HG03064 (cell line): ENCODE results near the gene ANKRD65.
"Not testable (repeated sequence)": the region's sequence is repeated elsewhere in the genome, so short reads cannot be mapped to it uniquely, and the experiment has no call there.

Source experiments
- ATAC-seq: cut with Tn5 transposase; IDR thresholded peaks from one replicate; pipeline ENCODE4 v1.9.1; 2021; ENCODE audit warnings: low read depth; ENCODE audit not compliant: unreplicated experiment

The ANKRD65 gene

DNA sequence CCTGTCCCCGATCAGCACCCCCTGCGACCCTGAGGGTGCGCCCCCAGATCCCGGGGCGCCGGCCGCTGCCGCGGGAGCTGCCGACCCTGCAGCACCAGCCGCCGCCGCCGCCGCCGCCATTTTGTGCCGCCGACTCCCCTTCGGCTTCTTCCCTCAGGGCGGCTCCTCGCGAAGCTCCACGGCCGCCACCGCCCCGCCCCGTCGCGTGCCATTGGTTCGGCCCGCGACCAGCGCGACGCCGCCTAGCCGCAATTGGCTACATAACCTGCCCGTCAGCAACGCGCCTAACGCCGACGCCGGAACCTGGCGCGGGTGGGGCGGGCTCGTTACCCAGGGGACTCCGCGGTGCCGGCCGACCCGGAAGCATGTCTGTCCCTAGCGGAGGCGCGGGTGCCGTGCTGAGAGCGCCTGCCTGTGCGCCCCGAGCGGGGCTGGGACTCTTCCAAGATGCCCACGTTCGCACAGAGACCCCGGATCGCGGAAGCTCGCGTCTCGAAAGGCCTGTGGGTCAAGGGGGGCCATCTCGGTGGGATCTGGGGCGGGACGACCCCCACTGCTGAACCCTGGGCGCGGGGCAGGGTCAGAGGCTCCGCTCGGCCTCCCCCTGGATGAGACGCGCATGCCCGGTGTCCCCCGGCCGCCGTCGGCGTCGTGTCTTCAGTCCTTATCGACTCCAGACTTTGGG lies 21.7 kb downstream of the ANKRD65 start, which contains the start of gene CCNL2:
TSS of gene CCNL2 (minus strand) at position 149 of the 685 bp plus-strand sequence. CDS start at position 120, 29 bp downstream.
- ATAC-seq, result peak; percentile 85

DNA sequence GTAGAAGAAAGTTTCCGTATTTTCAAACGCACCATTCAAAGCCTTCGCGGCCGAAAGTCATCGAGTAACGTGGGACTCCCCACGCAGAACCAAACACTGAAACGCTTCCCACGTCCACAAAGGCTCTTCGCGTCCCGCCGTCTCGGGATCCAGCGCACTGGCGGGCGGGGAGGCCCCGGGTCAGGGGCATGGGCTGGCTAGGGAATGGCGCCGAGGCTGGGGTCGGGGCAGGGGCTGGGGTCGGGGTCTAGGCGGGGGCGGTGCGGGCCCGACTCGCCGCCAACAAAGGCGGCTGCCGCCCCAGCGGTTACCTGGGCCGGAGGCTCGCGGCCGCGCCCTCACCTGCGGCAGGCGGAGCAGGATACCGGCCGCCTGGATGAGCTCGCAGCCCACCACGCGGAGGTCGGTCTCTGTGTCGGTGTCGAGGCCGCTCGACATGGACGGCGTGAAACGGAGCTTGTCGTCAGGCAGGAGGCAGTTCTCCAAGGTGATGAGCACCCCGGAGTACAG lies 22.3 kb downstream of the ANKRD65 start:
- peak; percentile 4 for ATAC-seq

DNA sequence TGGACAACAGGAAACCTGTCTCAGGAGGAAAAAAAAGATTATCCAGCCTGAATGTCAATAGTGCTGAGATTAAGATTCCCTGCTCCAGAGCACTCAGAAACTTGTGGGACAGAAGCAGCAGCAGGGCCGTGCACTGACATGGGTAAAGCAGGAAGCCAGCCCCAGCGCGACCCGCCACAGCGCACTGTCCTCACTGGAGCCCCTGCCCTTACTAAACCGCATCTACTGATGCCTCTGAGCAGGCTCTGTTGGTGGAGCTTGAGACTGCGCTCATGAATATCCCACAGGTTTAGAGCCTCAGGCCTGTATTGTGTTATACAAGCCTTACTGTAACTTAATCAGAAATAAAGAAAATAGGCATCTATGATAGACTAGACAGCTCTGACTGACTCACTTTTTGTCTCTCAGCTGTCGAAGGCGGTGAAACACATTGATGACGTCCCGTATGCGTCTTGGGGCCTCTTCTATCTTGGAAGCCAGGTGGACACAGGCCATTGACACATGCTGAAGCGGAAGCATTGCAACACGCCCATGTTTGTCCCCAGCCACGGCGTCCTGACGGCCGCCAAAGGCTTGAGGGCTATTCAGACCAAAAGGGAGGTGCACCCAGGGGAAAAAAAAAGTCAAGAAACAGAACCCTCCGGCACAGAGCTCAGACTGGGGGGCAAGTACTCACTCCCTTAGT lies 23.1 kb downstream of the ANKRD65 start:
- ATAC-seq, result no peak

DNA sequence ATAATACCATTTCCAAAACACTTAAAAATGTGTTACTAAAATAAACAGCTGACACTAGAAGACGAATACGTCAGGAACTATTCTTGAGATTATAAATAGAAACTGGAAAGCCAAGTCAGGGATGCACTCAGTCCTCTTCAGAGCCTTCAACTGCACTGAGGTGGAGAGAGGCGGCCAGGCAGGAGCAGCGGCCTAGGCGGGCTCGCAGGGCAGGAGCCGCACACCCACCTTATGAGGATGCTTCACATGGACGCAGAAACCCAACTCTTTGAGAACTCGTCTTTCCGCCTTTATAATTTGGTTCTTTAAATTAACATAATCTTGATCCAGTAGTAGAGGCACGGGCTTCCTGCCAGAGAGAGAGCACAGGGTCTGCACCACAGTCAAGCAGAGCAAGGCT lies 25.9 kb downstream of the ANKRD65 start:
- no peak for ATAC-seq

DNA sequence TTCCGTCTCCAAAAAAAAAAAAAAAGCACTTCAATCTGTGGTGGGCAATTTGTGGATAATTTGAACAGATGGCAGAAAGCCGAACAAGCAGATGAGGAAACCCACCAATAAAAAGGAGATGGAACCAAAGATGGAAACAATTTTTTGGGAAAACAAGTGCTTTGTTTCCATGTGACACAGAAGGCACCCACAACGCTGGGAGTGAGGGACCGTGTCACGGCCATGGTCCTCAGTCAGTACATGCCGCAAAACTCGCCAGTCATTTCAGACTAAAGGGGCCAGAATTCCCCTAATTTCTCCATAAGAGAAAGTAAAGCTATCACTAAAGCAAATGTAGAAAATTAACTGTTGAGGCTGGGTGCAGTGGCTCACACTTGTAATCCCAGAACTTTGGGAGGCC lies 27.0 kb downstream of the ANKRD65 start:
- no peak for ATAC-seq

DNA sequence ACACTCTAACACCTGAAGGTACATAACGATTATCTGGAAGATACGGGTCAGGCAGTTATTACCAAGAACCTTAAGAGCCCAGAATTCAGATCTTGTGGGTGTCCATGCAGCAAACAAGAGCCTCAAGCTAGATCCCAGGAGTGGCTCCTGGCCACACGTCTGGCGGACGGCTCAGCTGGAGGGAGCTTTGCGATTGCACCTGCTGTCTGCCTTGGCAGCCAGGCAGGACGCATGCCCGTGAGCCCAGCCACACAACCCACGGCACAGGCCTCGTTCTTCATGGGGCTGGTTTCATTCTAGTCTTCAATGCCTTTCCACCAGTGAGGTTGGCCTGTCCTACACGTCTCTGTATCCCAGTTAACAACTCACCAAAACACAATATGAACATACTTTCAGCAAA lies 27.6 kb downstream of the ANKRD65 start:
- no peak for ATAC-seq

DNA sequence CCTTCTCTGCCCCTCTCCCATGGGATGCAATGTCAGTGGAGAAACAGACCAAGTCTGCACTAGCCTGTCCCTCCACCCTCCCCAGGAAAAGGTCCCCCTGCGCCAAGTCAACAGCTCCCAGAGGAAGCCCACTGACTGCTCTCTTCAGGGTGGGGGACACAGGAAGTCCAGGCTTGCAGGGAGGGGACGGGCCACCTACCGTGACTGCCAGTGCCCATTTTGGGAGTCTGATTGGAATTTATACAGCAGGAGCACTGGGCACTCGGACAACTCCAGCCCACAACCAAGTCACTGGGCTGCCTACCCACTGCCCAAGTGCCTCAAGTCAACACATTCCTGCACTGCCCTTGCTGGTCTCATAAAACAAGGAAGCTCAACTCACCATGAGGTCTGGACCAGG lies 28.1 kb downstream of the ANKRD65 start:
- no peak for ATAC-seq

DNA sequence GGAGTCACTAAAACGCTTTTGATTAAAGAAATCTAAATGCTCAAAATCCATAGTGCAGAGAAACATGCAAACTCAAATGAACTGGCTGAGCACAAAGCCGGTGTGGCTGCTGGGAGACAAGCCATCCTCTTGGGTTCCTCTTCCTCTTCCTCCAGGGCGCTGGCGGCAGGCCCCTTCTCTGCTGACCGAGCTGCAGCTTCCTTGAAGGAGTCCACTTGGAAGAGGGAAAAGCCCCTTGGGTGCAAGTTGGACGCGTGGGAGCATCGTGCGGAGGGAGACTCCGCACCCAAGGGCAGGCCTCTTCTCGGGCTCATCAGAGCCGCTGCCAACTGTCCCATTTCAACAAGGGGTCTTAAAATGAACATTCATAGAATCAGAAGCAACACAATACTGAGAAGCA lies 29.9 kb downstream of the ANKRD65 start:
- ATAC-seq, result no peak

DNA sequence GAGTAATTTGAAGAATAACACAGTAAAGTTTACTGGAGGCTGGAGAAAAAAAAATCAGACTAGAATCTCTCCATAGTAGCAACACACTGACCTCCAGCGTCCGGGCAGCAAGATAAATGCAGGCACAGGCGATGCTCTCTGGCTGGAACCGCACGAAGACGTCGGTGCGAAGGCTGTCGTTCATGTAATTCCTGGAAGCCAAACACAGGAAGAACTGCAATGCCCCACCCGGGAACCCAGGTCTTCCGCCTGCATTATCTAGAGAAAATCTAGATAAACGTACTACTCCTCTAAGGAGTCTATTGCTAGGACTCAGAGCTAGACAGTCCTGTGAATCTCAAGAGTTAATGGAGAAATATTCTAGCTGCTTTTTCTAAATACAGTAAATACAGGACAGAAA lies 30.4 kb downstream of the ANKRD65 start:
- ATAC-seq, result no peak

DNA sequence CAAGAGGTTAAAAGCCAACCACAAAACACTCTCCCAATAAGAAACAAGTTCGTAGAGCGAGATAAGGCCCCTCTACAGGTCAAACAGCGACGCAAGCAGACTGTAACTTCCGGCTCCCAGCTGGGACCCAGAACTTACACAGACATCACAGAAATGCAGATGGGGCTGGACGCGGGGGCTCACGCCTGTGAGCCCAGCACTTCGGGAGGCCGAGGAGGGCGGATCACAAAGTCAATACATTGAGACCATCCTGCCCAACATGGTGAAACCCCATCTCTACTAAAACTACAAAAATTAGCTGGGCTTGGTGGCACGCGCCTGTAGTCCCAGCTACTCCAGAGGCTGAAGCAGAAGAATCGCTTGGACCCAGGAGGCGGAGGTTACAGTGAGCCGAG lies 33.0 kb downstream of the ANKRD65 start:
- no peak for ATAC-seq

DNA sequence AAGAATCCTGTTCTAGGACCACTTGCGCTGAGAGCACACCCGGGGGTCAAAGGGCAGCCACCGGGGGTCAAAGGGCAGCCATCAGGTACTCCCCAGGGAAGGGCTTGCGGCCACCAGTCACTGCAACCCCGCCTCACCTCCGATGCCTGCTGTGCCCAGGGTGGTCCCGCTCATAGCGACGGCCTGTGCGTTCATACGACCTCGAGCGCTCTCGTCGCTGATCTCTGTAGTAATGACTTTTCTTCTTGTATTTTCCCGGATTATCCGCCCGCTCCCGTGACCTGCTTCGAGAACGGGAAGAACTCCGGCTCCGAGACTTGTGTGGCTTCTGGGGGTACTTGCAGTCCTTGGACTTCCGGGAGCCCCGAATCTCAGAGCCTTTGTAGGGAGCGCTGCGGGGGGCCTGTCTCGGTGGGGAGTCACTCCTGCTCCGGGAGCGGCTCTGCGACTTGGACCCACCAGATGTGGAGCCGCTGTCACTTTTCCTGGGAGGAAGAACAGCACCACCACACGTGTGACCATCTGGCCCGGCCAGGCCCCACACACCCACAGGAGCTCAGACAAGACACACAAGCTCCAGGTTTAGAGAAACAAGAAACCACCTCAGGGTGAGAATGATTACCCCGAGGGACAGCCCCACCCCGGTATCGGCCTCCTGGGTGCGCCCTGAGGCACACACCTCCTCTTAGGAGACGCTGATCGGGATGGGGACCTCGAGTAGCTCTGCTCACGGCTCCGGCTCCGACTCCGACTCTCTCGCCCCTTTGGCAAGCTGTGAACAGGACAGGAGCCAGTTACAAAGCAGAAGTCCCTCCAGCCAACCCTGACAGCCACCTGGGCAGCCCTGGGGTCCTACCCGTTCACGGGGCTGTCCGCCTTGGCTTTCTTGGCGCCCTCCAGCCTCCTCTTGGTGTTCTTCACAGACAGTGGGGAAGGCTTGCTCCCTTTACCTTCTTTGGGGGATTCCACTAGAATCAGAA lies 33.7 kb downstream of the ANKRD65 start:
- ATAC-seq, result no peak

DNA sequence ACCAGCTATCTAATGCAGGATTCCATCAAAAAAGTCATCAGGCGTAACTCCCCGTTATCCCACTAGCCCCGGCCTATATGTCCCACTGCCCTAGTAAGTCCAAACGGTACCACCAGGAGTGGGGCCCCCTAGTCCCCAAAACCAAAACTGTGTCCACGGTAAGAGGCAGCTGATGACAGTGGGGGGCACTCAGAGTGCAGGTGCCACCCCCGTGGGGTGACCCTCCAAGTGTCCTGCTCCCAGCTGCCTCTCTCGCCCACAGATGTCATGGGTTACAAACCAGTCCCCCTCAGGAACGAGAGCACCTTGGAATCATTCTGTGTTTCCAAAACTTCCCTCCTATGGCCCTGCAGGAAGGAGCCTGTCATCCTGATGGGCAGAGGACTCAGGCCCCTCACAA lies 35.1 kb downstream of the ANKRD65 start:
- ATAC-seq, result no peak

DNA sequence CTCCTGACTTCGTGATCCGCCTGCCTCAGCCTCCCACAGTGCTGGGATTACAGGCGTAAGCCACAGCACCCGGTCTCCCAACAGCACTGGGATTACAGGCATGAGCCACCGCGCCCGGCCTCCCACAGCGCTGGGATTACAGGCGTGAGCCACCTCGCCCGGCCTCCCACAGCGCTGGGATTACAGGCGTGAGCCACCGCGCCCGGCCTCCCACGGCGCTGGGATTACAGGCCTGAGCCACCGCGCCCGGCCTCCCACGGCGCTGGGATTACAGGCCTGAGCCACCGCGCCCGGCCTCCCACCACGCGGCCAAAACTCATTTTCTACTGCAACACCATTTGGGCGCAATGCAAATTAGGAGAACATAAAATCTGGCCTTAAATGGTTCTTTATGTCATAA lies 35.7 kb downstream of the ANKRD65 start:
- ATAC-seq, result not testable (repeated sequence)

DNA sequence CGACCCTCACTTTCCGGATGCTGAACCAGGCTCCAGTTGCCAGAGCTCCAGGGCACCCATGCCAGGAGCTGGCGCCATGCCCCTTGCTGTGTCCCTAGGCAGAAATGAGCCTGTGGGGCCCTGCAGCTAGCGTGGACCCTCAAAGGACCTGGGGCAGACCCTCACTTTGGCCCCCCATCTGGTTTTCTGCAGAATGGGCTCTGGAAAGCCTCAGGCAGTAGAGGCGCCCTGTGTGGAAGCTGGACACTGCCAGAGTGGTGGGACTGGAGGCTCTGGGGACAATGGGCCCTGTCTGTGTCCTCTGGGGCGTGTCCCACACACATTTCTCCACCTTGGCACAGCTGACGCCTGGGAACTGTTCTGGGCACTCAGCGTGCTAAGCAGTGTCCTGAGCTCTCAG lies 39.8 kb downstream of the ANKRD65 start:
- ATAC-seq, result no peak

DNA sequence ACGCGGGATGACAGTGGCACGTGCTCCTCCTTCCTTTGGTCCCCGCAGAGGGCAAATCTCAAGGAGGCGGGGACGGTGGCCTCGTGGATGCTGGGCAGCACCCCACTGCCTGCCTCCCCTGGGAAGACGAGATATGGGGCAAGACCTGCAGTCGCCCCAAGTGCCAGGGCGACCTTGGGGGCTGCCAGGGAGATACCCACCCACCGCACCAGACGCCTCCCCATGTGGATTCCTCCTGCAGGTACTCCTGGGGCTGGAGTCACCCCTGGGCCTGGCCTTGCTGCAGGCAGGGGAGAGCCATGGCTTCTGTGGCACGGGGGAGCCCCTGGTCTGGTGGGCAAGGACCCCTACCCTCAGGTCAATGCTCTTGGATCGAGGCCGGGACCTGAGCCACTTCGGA lies 40.2 kb downstream of the ANKRD65 start:
- ATAC-seq, result no peak

DNA sequence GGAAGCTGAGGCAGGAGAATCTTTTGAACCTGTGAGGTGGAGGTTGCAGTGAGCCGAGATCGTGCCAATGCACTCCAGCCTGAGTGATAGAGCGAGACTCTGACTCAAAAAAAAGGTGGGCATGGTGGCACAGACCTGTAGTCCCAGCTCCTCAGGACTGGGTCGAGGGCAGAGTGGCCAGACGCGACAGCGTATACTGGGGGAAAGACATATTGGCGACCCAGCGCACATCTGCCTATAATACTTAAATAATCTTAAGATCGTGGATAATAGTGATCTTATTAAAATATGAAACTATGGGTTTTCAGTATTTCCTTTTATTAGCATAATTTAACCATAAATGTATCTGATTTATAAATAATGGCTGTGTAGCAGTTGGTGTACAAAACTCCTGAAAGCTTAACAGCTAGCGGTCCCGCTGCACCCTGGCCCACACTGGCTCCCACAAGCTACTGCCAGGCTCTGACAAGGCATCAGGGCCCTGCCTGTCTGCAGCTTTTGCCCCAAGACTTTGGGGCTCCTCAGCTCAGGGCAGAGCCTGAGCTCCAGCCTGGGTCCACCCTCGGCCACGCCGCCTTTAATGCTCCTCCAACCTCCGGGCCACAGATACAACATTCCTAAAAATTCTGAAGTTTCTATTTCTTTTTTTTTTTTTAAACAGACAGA lies 43.4 kb downstream of the ANKRD65 start:
- ATAC-seq, result no peak

DNA sequence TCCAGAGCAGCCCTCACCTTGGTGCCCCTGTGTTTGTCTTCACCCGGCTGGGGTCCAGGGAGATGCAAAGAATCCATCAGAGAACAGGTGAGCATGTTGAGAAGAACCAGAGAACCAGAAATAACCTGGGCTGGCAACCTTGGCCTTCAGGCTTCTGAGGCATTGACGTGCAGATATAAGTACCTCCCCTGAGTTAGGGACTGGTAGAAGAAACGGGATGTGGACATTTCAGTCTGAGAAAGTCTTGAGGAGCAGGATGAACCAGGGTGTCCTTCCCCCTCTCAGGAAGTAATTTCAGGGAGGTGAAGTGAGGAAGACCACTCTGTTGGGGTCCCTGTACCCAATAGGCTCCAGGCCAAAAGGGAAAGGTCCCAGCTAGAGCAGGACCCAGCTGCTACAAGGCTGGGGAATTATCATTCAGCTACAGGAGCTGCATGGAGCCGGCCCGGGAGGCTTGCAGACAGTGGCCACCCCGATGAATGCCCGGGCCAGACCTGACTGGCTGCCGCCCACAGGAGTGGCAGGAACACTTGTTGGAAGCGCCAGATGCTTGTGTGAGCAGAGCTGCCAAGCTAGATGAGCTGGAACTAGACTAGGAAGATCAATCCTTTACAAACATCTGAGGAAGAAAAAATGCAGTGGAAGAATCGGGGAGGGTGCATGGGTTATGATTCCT lies 44.4 kb downstream of the ANKRD65 start:
- no peak for ATAC-seq

DNA sequence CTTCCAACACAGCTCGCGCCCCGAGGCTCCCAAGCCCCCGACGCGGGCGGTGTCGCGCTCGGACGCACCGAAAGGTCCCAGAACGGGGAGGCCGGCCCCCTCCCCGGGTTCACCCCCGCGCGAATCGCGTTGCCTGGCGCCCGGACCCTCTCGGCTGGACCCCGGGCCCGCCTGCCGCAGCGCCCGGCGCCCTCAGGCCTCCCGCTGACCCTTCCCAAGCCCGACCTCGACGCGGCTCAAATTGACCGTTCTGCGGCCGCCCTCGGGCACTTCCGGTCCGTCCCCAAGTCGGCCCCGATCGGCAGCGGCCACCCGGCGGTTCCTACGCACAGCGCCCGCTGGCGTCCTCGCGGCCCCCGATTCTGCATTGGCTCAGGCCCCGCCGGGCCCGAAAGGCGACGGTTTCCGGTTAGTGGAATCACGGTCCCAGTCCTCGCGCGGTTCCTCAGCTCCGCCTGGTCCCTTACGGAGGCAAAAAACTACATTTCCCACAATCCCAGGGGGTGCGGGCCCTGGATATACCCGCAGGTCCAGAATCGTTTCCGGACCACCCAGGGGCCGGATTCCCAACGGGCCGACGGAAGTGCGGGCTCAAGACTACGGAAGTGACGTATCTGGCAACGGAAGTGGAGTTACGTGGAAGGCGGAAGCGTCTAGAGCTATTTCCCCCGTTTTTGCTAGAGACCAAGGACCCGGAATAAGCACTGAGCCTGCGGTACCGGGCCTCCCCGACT lies 46.0 kb downstream of the ANKRD65 start, which contains the start of gene AURKAIP1:
TSS of gene AURKAIP1 (minus strand) at position 279 of the 734 bp plus-strand sequence. CDS start 451 bp downstream, outside the sequence.
- peak; percentile 86 for ATAC-seq

DNA sequence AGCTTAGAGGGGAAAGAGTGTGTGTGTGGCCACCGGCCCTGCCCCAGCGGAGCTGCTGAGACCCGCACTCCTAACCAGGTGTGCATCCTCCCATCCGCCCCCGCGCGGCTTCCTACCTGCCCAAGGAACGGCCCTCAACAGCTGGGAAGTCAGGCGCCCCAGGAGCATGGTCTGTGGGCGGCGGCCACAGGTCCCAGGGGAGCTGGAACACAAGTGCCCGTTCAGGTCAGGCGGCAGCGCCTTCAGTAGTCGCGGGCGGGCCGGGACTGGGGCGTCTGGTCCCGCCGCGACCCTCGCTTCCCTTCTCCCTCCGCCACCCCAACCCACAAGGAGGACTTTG lies 46.5 kb downstream of the ANKRD65 start:
- no peak for ATAC-seq
